Esophagus mucosa (tissue), 1 donor: Measurements from ENCODE around the gene PTPRH. TPM values are rescaled to one million over a fixed set of nuclear protein-coding genes. Genes with fewer than 3 reads are reported as not detected.
"Not testable (repeated sequence)": the region's sequence is repeated elsewhere in the genome, so short reads cannot be mapped to it uniquely, and the experiment has no call there.

ENCODE experiments used
- ATAC-seq: fragments of 200-7000 bp; cut with Tn5 transposase; one replicate; pipeline ENCODE4 v1.9.1; 2020
- total RNA-seq: library from RNA; stranded (reverse); gene quantifications from one replicate; pipeline ENCODE4 v1.2.4, GENCODE V29; 2023
- donor health status: DM: yes; HTN: yes; CAD: no.

PTPRH gene
- total RNA-seq, 1 donor from 2014 or later, result 3.6 TPM

DNA sequence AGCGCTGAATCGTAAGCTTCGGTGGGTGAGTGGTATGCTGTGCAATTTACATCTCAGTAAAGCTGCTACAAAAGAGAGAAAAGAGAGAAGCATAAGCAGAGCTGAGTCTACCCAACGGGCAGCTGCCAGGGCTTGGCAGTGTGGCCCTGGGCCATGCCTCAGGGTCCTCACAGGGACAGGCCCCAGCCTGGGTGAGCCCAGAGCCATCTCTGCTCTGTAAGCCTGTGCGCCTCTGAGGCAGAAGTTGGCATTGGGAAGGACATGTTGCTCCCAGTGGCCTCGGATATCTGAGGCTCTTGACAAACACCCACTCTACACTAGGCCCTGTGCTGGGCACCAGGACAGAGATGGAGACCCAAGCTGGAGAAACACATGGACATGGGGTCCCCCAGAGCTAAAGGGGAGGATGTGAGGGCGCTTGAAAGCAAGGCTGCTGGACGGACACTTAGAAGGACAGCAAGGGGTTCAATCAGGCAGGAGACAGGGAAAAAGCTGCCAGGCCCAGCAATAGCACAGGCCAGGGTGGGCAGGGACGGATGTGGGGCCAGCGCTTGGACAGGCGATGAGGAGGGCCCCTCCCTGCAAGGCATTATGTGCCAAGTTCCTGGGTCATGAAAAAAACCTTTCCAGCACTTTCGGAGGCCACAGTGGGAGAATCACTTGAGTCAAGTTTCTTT, 34.8 kb upstream of the PTPRH start:
- no peak for ATAC-seq

DNA sequence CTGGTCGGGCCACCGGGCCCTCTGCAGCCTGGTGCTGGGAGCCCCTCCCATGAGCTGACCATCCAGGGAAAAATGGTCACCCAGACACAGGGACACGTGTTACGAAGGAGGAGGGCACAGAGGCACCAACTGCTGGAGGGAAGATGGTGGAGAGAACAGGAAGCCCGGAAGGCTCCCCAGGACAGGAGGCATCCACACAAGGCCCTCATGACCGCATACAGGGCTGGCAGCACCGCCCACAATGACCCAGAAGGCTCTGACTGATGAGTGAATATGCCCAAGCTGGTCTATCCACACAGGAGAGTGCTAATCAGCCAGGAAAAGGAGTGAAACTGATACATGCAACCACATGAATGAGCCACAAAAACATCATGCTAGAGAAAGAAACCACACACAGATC, 33.2 kb upstream of the PTPRH start:
- ATAC-seq, result no peak

DNA sequence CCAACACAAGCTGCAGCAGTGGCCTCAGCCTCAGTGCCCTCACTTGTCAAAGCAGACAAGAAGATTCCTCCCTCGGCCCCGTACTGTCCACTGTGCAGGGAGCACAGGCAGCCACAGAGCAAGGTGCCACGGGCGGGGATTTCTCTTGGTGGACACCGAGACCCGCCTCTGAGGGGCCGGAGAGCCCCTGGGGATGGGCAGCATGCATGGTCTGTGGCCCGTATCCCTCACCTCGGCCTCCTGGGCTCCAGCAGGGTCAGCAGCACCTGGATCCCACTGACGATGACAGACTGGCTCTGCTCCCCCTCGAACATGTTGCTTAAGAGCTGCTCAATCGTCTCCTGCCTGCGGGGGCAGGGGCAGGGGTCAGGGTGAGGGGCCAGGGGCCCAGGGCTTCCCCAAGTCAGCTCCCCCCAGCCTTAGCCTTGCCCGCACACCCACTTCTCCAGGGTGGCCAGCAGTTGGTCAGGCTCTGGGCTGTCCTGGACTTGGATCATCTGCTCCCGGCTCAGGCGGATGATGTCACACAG, 32.7 kb upstream of the PTPRH start:
- ATAC-seq, result no peak

DNA sequence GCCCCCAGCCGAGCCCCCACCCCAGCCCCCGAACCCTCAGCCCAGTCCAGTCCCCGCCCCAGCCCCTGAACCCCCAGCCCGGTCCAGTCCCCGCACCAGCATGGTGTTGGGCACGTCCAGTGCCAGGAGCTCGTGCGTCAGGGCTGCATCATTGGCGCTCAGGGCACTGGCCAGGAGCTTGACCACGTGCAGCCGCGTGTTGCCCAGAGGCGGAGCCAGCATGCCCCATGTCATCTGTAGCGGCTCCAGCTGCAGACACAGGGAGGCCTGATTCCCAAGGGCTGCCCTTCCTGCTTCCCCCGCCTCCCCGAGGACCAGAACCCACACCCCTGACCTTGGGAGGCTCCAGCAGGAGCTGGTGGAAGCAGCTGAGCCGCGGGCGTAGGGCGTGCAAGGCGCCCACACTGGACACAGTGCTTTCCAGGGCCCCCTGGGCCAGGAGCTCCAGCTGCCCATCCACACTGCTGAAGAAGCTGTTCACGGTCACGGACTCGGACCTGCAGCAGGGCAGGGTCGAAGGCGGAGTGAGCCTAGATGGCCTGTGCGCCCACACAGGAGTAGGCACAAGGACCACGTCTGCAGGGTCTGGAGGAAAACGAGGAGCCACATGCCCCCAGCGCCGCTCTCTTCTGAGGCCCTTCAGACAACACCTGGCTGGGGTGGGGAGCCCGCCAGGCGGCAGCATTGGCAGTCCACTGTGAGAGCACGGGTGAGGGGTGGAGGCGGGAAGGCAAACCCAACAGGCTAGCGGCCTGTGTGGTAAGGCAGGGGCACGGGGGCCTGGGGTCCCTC, 32.0 kb upstream of the PTPRH start:
- ATAC-seq, result no peak

DNA sequence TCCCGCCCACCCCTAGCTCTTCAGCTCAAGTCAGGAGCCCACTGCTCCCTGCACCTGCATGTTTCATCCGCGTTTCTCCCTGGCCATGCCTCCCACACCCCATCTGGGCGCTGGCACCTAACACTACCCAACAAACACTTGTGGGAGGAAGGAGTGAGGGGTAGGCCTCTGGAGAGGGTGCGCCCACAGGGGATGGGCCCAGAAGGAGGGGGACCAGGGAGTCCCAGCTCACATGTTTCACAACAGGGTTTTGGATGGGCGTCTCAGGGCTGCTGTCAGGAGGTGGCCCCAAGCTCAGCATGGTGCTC, 31.4 kb upstream of the PTPRH start:
- ATAC-seq, result no peak

DNA sequence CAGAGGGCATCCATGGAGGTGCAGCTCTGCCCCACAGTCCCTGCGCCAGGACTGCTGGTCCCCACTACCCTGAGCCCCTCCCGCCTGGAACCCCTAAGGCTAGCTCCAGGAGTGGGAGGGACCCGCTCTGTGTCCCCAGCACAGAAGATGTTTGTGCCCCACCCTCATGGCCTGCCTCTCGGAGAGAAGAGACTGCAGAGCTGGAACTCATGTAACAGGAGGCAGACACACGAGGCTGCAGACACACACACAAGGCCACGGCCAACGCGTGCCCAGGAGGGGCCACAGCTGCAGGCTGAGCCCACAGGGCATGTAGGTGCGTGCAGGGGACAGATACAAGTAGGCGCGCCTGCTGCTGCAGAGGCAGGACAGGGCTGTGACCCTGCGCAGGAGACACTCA, 29.7 kb upstream of the PTPRH start:
- ATAC-seq, result no peak

DNA sequence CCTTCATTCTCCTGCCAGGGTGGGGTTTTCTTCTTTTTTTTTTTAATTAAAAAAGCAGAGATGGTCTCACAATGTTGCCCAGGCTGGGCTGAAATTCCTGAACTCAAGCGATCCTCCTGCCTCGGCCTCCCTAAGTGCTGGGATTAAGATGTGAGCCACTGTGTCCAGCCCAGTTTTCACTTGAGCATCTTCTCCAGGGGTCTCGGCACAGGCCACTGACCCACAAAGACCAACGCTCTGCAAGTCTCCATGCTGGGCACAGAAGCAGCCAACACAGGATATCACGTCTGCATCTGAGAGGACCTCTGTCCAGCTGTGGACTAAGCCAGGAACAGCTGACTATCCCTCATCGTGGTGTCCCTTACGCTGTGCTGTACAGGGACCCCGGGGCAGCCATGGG, 28.7 kb upstream of the PTPRH start:
- ATAC-seq, result no peak

DNA sequence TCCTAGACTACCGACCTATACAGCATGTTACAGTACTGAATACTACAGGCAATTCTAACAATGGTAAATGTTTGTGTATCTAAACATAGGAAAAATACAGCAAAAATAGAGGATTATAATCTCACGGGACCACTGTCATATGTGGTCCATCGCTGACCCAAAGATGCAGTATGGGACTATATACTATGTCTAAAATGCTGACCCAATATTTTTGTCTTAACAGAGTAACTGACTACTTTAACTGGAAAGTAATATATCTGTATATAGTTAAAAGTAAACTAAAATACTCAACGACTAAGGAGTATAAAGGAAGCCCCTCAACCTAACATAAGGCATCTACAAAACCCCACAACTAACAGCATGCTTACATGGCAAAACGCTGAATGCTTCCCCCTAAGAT, 23.7 kb upstream of the PTPRH start:
- no peak for ATAC-seq

DNA sequence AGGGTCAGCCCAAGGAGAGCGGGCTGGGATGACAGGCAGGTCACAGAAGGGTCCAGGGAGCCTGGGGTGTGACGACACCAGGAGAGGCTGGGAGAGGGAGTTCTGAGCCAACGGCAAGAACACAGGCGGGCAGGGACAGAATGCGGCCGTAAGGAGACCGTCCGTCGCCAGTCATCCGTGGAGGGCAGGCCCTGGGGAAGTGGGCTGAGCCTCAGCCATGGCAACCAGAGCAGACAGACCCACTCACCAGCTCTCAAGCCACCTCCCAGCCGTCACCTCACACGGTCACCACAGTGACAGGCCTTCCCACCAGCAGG, 22.9 kb upstream of the PTPRH start:
- no peak for ATAC-seq

DNA sequence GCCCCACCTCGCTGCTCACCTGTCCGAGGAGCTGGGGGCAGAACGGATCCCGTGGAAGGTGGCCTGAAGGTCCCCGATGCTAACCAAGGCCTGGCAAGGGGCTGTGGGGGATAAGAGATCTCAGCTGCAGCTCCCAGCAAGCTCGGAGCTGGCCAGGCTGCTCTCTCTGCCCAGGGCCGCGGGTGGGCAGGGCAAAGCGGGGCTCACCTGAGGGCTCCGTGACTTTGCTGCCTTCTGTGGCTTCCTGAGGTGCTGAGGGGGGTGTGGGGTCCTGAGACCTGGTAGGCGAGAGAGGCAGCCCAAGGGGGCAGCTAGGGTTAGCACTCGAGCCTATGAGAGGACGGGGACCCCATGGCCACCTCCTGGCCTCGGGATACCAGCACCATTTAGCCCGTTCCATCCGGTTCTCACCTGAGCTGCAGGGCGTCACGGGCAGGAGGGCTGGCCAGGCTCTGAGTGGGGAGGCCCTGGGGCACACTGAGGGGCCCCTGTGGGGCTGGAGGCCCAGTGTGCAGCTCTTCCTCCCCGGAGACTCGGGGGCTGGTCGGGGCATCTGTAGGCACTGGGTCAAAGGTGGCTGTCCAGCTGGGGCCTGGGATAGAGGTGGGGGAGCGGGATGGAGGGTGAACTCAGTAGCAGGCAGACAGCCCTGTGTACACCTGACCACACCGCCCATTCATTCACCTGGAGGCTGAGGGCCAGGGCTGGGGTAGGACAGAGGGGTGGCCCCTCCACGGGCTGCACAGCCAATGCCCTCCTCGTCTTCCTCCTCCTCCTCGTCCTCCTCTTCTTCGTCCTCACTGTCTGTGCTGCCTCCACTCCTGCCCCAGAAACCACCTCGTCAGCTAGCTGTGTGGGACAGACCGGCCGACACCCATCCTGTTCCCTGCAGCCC, 22.3 kb upstream of the PTPRH start:
- no peak for ATAC-seq

DNA sequence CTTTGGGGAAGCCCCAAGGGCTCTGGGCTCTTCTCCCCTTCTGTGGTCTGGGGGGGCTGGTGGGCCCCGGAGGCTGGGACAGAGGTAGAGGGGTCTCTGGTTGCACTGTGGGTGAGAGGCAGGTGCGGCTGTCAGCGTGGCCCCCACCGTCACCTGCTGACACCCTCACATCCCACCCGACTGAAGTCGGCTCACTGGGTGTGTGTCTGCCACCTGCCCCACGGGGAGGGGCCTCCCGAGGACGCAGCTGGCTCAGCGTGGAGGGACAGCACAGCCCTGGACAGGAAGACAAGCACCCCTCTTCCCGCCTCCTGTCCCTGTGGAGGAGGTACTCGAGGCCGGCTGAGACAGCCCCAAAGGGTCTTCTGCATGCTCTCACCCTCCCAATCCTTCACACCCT, 21.5 kb upstream of the PTPRH start:
- ATAC-seq, result no peak

DNA sequence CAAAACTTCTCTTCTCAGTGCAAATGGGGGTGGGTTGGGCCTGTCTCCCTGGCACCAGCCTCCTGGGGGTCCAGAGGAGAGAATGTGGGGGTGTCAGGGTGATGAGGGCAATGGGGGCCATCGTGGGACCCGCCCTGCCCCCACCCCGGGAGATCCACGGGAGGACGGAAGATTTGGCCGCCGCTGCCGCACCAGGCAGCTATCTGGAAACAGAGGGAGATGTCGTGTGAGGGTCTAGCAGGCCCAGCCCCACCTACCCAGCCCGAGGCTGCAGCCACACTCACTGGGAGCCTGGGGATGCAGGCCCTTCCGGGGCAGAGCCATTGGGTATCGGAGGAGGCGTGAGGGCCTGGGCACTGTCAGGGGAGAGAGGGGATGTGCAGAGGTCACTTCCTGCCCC, 21.0 kb upstream of the PTPRH start:
- ATAC-seq, result no peak

DNA sequence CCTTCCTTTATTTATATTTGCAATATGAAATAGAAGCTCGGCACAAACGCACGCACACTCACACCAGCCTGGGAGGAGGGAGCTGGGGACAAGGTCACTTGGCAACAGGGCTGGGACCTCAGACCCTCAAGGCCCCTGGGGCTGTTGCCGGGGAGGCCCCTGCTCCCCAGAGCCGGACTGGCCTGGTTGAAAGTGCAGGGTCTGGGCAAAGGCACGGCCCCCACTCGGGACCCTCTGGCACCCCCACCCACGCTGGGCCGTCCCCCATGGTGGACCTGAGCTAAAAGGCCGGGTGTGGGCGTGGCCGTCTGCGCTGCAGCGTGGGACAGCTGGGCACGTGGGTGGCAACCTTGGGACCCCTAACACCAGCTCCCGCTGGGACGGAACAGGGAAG, 20.5 kb upstream of the PTPRH start:
- ATAC-seq, result no peak

DNA sequence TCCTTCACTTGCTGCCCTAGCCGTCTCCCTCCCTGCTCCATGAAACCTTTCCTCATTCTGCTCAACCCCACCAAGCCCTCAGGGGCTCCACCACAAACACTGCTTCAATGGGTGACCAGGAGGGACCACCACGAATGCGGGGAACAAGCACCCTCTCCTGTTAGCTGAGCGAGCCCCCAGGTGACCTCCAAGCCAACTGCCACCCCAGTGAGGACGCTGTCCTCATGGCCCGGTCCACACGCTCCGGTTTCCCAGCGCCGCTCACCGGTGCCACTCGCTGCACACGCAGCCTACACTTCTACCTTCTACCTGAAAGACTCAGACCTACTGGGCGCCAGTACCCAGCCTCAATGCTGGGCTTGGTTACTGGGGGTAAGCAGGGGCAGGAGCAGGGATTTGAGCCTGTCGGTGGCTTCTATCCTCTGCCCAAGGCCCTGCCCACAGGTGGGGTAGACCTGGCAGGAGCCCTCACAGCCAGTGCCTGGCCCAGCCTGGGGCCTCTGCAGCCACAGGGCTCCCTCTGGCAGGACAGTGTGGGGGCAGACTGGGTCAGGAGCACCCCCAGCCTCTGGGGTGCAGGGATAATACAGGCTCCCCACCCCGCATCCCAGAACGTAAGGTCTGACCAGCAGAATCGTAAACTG, 20.0 kb upstream of the PTPRH start:
- ATAC-seq, result no peak

DNA sequence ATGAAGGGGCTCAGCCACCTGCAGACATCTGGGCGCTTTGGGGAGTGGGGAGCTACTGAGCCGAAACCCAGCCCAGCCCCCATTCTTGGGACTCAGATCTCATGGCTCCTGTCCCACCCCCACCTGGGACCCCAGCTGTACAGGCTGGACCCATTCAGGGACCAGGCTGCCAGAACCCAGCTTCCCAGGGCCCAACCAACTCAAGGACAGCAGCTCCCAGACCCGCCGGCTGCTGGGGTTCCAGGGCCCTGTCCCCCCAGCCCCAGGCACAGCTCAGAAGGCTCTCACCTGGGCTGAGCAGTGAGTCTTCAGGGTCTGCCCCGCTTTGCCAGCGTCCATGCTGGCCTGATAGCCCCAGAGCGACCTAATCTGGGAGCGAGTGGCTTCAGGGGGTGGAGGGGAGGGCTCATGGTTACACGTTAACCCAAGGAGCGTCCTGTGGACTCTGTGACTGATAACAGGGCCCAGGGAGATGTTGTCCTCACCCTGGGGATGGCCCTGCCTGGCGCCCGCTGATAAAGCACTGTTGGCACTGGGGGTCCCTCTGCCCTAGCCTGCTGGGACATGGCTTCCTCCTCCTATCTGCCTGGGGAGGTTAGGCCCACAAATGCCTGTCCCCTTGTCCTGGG, 19.2 kb upstream of the PTPRH start, which contains the start of gene TMEM86B:
Gene TMEM86B, minus strand, starts transcription at position 361 of the 629 bp plus-strand sequence. Its CDS starts 22 bp downstream, at position 339.
- ATAC-seq, result no peak

DNA sequence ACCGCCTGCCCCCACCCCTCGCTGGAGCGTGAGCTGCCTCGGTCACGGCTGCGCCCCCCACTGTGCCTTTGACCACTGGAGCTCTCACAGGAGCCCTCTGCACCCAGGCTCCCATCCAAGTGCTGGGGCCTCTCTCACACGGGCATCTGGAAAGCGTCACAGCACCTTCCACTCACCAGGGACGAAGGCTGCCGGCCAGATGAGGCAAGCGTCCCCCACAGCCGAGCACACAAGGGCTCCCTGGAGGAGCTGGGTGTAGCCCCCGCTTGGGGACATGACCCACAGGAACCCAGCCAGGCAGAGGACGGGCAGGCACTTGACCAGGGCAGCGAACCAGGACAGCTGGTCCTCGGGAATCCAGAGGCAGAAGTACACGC, 18.7 kb upstream of the PTPRH start:
- ATAC-seq, result no peak

DNA sequence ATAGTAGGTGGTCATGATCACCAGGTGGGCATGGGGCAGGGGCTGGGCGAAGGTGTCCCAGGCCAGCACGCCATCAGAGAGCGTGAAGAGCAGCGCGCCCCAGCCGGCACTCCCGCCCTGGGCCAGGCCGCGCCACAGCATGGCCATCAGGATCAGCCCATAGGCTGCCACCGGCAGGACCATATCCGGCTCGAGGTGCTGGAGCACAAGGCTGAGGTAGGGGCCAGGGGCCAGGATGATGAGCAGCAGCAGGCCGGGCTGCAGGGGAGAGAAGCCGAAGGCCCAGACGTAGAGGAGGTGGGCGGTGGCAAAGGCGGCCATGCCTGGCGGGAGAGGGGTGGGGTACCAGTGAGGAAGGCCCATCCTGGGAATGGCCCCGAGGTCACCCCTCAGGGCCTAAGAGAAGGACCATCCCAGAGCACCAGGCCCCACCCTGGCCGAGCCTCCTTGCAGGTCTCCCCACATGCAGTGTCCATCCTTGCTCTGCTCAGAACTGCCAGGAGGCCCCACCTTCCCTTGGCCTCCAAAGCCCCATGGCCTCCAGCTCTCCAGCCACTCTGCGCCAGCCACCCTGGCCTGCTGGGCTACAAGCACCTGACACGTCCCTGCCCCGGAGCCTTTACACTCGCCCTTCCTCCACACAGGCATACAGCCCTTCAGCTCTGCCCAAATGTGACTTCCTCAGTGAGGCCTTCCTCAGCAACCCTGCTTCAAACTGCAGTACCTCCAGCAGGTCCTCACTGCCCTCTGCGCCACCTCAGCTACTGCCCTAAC, 18.1 kb upstream of the PTPRH start:
- no peak for ATAC-seq

DNA sequence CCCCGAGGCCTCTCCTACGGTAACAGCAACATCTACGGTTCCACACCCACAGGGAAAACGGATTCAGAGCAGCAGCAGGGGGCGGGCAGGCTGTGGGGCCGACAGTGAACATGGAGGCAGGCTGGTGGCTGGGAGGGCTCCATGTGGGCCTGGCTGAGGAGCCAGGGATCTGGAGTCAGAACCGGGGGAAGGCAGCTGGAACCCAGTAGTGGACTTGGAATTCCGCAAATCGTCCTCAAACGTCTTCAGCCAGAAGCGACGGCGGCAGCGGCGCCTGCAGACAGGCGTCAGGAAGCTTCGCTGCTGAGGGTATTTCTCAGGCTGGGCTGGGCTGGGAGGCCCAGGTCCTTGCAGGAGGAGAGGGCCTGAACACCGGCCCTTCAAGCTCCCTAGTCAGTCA, 17.5 kb upstream of the PTPRH start:
- ATAC-seq, result no peak

DNA sequence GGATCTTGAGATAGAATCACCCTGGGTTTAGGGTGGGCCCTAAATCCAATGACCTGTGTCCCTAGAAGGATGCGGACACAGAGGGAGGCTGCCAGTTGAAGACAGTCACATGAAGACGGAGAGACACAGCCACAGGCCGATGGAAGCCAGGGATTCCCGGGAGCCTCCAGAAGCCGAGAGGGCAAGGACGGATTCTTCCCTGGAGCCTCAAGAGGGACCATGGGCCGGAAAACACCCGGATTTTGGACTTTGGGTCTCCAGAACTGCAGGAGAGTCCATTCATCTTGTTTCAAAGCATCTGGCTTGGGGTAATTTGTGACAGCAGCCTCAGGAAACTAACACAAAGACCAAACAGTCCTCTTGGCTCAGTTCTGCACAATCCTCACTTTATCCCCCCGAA, 17.0 kb upstream of the PTPRH start:
- ATAC-seq, result no peak

DNA sequence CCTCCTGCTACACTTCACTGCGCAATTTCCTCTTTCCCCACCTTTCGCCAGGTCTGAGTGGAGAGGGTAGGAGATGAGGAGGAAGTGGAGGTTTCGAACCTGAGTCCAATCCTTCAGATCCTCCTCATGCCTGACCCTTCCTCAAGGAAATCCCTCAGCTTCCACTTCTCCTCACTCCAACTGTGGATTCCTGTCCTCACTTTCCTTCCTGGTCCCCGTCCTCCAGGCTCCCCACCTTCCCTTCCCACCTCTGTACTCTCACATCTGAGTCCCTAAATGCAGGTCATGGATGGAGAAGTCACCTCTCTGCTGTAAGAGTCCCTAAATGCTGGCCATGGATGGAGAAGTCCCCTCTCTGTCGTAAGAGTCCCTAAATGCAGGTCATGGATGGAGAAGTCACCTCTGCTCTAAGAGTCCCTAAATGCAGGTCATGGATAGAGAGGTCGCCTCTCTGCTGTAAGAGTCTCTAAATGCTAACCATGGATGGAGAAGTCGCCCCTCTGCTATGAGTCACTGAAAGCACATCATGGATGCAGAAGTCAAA, 16.2 kb upstream of the PTPRH start:
- ATAC-seq, result no peak

DNA sequence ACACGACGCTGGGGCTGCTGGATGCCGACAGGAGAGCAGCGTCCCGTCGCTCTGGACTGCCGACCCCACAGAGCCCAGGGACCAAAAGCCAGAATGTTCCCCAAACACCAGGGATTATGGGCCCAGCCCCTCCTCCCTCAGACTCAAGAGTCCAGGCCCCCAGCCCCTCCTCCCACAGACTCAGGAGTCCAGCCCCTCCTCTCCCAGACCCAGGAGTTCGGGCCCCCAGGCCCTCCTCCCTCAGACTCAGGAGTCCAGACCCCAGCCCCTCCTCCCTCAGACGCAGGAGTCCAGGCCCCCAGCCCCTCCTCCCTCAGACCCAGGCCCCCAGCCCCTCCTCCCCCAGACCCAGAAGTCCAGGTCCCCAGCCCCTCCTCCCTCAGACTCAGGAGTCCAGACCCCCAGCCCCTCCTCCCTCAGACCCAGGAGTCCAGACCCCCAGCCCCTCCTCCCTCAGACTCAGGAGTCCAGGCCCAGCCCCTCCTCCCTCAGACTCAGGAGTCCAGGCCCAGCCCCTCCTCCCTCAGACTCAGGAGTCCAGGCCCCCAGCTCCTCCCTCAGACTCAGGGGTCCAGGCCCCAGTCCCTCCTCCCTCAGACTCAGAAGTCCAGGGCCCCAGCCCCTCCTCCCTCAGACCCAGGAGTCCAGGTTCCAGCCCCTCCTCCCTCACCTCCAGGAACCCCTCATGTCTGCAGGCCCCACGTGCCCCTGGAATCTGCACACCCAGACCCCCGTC, 15.5 kb upstream of the PTPRH start:
- not testable (repeated sequence) for ATAC-seq
